ENCODE results near the gene NCR3LG1. TPM values are rescaled to one million over a fixed set of nuclear protein-coding genes. Genes with fewer than 3 reads are reported as not detected.

Gene NCR3LG1
- total RNA-seq, 1 experiment from 2014 or later: 1.3 TPM

DNA sequence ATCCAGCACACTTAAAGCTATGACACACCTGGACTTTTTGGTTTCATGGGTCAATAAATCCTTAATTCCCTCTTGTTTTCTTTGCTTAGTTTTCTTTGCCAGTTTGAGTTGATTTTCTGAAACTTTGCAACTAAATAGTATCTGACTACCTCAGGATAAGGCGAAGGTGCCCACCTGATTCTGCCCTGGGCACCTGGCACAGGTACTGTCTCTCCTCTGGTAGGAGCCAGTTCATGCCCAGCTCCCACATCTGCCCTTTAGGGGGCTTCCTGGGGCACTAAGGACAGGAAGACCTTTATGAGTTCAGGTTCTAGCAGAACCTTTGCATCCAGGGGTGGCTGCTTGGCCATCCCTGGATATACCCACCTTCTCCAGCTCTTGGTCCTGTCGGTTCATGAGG lies 56.4 kb downstream of the NCR3LG1 start:
- H3K27ac ChIP-seq (ENCODE audit: low read length): no peak overlapping the region
- no peak overlapping the region for H3K4me3 ChIP-seq (ENCODE audit: low read length)
- ChIA-PET CTCF (no interaction called here), POLR2A (ENCODE audit: unreplicated experiment) (no interaction called here)
- no peaks in the 10 kb centered on the region; the same call in 1 of the 2 replicates for H3K4me1 ChIP-seq (ENCODE audit: insufficient read depth, low read length)
- H3K4me2 ChIP-seq (ENCODE audit: low read length): no peak overlapping the region
- no peaks in the 10 kb centered on the region for H4K20me1 ChIP-seq (ENCODE audit: low read length)
- intact Hi-C loops (cut with micrococcal nuclease): no loop called here
- BruUV-seq (replicated peaks): no TSS peak
- no peaks in the 10 kb centered on the region for H3K9me3 ChIP-seq (ENCODE audit: low read length)
- no peaks in the 10 kb centered on the region for H3K36me3 ChIP-seq (ENCODE audit: low read depth, low read length)
- no peaks in the 10 kb centered on the region for H3K27me3 ChIP-seq (ENCODE audit: low read length)
- H3F3A ChIP-seq (ENCODE audit: low read length, unreplicated experiment): no peaks in the 10 kb centered on the region
- TF ChIP-seq EZH2 (IDR thresholded peaks at IDR 0.05; ENCODE audit: low read length, unreplicated experiment): no peak
- TF ChIP-seq, protein P1, sequence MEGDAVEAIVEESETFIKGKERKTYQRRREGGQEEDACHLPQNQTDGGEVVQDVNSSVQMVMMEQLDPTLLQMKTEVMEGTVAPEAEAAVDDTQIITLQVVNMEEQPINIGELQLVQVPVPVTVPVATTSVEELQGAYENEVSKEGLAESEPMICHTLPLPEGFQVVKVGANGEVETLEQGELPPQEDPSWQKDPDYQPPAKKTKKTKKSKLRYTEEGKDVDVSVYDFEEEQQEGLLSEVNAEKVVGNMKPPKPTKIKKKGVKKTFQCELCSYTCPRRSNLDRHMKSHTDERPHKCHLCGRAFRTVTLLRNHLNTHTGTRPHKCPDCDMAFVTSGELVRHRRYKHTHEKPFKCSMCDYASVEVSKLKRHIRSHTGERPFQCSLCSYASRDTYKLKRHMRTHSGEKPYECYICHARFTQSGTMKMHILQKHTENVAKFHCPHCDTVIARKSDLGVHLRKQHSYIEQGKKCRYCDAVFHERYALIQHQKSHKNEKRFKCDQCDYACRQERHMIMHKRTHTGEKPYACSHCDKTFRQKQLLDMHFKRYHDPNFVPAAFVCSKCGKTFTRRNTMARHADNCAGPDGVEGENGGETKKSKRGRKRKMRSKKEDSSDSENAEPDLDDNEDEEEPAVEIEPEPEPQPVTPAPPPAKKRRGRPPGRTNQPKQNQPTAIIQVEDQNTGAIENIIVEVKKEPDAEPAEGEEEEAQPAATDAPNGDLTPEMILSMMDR (conservative IDR thresholded peaks at IDR 0.05; ENCODE audit: low read depth, low read length): no peak
- no peak for TF ChIP-seq EZH2phosphoT487 (IDR thresholded peaks at IDR 0.05; ENCODE audit: borderline replicate concordance, low read length)
- no peaks in the 10 kb centered on the region for H3K9me2 ChIP-seq (replicated peaks; ENCODE audit: low read length)
- H3K9ac ChIP-seq (ENCODE audit: low read length): no peak overlapping the region
- DNase-seq (no peak), ATAC-seq (no peak)
- no peaks in the 10 kb centered on the region for H3K79me2 ChIP-seq (ENCODE audit: low read length)
- no peak overlapping the region for H2AFZ ChIP-seq (ENCODE audit: low read length)

DNA sequence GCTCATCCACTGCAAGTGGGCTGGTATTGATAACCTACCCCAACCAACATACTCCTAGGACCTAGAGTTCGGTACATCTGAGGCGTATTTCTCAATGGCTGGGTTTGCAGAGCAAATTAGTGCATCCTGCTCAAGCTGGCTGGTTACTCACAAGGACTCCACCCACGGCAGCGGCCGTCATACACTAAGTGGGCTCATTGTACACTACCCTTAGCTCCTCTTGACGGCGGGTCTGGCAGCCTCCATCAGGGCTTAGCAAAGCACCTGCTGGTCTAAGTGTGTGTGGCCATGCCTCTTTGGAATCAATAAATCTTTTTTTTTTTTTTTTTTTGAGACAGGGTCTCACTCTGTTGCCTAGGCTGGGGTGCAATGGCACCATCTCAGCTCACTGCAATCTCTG lies 57.0 kb downstream of the NCR3LG1 start:
- H4K20me1 ChIP-seq (ENCODE audit: low read length): no peaks in the 10 kb centered on the region
- H3K27ac ChIP-seq (ENCODE audit: low read length): no peak overlapping the region
- H3K9me3 ChIP-seq (ENCODE audit: low read length): no peaks in the 10 kb centered on the region
- no peak overlapping the region for H3K9ac ChIP-seq (ENCODE audit: low read length)
- BruUV-seq (replicated peaks): no TSS peak
- ATAC-seq (no peak), DNase-seq (no peak)
- no peak overlapping the region for H2AFZ ChIP-seq (ENCODE audit: low read length)
- no peaks in the 10 kb centered on the region for H3K79me2 ChIP-seq (ENCODE audit: low read length)
- ChIA-PET POLR2A (ENCODE audit: unreplicated experiment) (no interaction called here), CTCF (no interaction called here)
- H3K4me3 ChIP-seq (ENCODE audit: low read length): no peak overlapping the region
- no peaks in the 10 kb centered on the region for H3F3A ChIP-seq (ENCODE audit: low read length, unreplicated experiment)
- intact Hi-C loops (cut with micrococcal nuclease): no loop called here
- H3K36me3 ChIP-seq (ENCODE audit: low read depth, low read length): no peaks in the 10 kb centered on the region
- H3K27me3 ChIP-seq (ENCODE audit: low read length): peaks cover 5% of the 10 kb centered on the region; the same call in 1 of the 2 replicates
- no peak for TF ChIP-seq EZH2 (IDR thresholded peaks at IDR 0.05; ENCODE audit: low read length, unreplicated experiment)
- no peak for TF ChIP-seq EZH2phosphoT487 (IDR thresholded peaks at IDR 0.05; ENCODE audit: borderline replicate concordance, low read length)
- no peak overlapping the region for H3K4me2 ChIP-seq (ENCODE audit: low read length)
- no peaks in the 10 kb centered on the region; the same call in 1 of the 2 replicates for H3K4me1 ChIP-seq (ENCODE audit: insufficient read depth, low read length)
- H3K9me2 ChIP-seq (replicated peaks; ENCODE audit: low read length): no peaks in the 10 kb centered on the region

DNA sequence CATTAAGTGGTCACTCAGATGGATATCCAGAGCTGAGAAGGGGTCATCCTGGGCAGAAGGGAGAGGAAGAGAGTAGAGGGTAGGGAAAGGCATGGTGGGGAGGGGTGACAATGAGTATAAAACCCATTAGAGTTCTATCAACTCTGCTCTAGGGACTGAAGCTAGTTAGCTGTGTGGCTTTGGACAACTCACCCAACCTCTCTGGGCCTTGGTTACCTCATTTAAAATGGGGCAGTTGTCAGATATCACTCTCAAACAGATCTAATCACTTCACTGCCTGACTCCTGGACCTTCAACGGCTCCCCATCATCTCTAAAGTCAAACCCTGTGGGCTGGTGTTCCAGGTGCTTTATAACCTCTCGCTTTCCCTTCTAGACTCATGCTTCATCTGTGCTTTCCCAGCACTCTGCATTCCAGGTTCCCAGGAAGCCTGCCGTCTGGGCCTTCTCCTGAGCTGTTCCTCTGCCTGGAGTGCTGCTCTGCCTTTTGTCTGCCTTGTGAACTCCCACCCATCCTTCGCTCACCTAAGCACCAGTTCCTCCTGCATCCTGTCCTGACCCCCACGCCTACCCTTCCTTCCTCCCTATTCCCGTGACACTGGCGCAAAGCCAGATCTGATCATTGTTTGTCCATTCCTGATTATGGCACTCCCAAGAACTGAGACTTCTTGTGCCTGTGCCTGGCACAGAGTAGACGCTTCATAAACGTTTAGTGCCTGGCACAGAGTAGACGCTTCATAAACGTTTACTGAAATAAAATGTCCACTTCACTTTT lies 59.2 kb downstream of the NCR3LG1 start:
- Histone ChIP-seq H3K27ac (ENCODE audit: low read length) (no peak overlapping the region), H3K27me3 (ENCODE audit: low read length) (peaks cover 12% of the 10 kb centered on the region; the same call in 1 of the 2 replicates), H3K4me3 (ENCODE audit: low read length) (no peak overlapping the region), H3K9me3 (ENCODE audit: low read length) (no peaks in the 10 kb centered on the region), H3F3A (ENCODE audit: low read length, unreplicated experiment) (no peaks in the 10 kb centered on the region), H2AFZ (ENCODE audit: low read length) (no peak overlapping the region), H3K4me2 (ENCODE audit: low read length) (no peak overlapping the region), H3K9me2 (replicated peaks; ENCODE audit: low read length) (no peaks in the 10 kb centered on the region), H4K20me1 (ENCODE audit: low read length) (no peaks in the 10 kb centered on the region), H3K9ac (ENCODE audit: low read length) (no peak overlapping the region), H3K79me2 (ENCODE audit: low read length) (no peaks in the 10 kb centered on the region), H3K36me3 (ENCODE audit: low read depth, low read length) (no peaks in the 10 kb centered on the region), H3K4me1 (ENCODE audit: insufficient read depth, low read length) (no peaks in the 10 kb centered on the region; the same call in 1 of the 2 replicates)
- no peak for ATAC-seq
- BruUV-seq (replicated peaks): no TSS peak
- TF ChIP-seq, protein P1 (conservative IDR thresholded peaks at IDR 0.05; ENCODE audit: low read depth, low read length): no peak
- TF ChIP-seq EZH2phosphoT487 (IDR thresholded peaks at IDR 0.05; ENCODE audit: borderline replicate concordance, low read length): no peak
- no peak for TF ChIP-seq EZH2 (IDR thresholded peaks at IDR 0.05; ENCODE audit: low read length, unreplicated experiment)
- ChIA-PET CTCF (no interaction called here), POLR2A (ENCODE audit: unreplicated experiment) (no interaction called here)
- intact Hi-C loops (cut with micrococcal nuclease): no loop called here
- no peak for DNase-seq

Data from PC-3 (cell line).